Measurements from ENCODE around the gene MPC2. TPM values are rescaled to one million over a fixed set of nuclear protein-coding genes. Genes with fewer than 3 reads are reported as not detected.

The MPC2 gene
- total RNA-seq, 2 donors from 2014 or later: 203 to 232 TPM

GRCh38 chr1:167938080-167938636 lies 1.3 kb upstream of the MPC2 start:
- TF ChIP-seq CTCF (IDR thresholded peaks at IDR 0.05): no peak
- Histone ChIP-seq H3K27me3 (no peaks in the 10 kb centered on the region), H3K36me3 (no peaks in the 10 kb centered on the region), H3K9me3 (no peaks in the 10 kb centered on the region), H3K4me1 (no peaks in the 10 kb centered on the region), H3K4me3 (peak overlapping the region; percentile 86), H3K27ac (no peak overlapping the region), H3K9ac (ENCODE audit: low read depth in 2 of 2, low read length in 2 of 2) (peak overlapping the region in 1 of 2 donors; percentile 93)
- intact Hi-C loops (cut with DNase I): loop anchor here (10.0 kb wide), 1 partner anchor 223 kb away; no protein-coding TSS in a partner anchor
- no peak for DNase-seq

GRCh38 chr1:167937709-167938010 lies 788 bp upstream of the MPC2 start:
- no peak for DNase-seq
- TF ChIP-seq CTCF (IDR thresholded peaks at IDR 0.05): no peak
- Histone ChIP-seq H3K27me3 (no peaks in the 10 kb centered on the region), H3K4me1 (no peaks in the 10 kb centered on the region), H3K36me3 (no peaks in the 10 kb centered on the region), H3K4me3 (peak overlapping the region; percentile 86), H3K9me3 (no peaks in the 10 kb centered on the region), H3K9ac (ENCODE audit: low read depth in 2 of 2, low read length in 2 of 2) (peak overlapping the region; percentile 92 to 93), H3K27ac (peak overlapping the region; percentile 98)
- intact Hi-C loops (cut with DNase I): loop anchor here (10.0 kb wide), 1 partner anchor 223 kb away; no protein-coding TSS in a partner anchor

DNA sequence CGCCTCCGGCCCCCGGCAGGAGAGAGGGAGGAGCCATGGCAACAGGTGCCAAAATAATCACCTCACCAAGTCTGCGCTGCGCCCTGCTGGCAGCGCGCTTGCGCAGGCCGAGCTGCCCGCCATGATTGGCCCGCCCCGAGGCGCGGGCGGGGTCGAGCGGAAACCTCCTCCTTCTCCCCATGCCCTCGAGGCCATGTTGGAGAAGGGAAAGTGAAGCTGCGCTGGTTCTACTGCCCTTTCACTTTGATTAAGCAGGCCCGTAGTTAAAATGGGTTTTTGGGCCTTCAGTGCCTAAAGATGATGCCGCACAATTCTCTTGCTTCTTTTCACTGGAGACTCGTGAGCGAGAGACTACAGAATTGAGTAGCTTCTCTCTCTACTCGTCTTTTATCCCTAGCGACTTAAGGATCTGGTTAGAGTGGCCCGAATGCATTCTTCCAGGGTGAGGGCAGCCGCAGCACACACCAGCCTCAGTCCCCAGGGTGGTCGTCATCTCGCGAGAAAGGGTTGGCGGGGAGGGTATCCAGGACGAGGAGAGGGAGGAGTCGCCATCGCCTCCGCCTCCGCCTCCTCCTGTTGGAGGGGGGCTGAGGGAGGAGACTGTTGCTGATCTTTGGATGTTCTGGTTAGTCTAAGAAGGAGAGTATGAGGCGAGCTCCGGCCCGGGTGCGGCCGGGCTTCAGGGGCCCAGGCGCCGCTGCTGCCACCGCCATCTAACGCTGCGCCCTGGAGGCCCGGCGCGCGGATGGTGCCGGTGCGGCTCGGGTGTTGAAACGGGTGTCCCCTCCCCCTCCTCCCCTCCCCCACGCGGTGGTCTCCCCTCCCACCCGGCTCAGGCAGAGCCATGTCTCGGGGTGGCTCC lies 573 bp downstream of the MPC2 start, which contains the start of gene DCAF6:
Gene DCAF6 (plus strand): TSS at position 616 of the 862 bp plus-strand sequence. CDS start 229 bp downstream, at position 845.
- no peaks in the 10 kb centered on the region for H3K36me3 ChIP-seq
- H3K27ac ChIP-seq: peak within 1 kb of the TSS; percentile 98
- peak within 1 kb of the TSS; percentile 92 to 93 for H3K9ac ChIP-seq (ENCODE audit: low read depth in 2 of 2, low read length in 2 of 2)
- no peaks in the 10 kb centered on the region for H3K4me1 ChIP-seq
- no peaks in the 10 kb centered on the region for H3K27me3 ChIP-seq
- peak; percentile 97 for DNase-seq
- TF ChIP-seq CTCF (IDR thresholded peaks at IDR 0.05): no peak
- intact Hi-C loops (cut with DNase I): loop anchor here (10.0 kb wide), 1 partner anchor 221 kb away; no protein-coding TSS in a partner anchor
- no peaks in the 10 kb centered on the region for H3K9me3 ChIP-seq
- peak within 1 kb of the TSS; percentile 86 for H3K4me3 ChIP-seq

GRCh38 chr1:167935216-167936067 lies 1.4 kb downstream of the MPC2 start:
- H3K27me3 ChIP-seq: no peaks in the 10 kb centered on the region
- H3K27ac ChIP-seq: peak overlapping the region; percentile 98
- H3K36me3 ChIP-seq: no peaks in the 10 kb centered on the region
- peak; percentile 68 for DNase-seq
- no peak for TF ChIP-seq CTCF (IDR thresholded peaks at IDR 0.05)
- intact Hi-C loops (cut with DNase I): loop anchor here (10.0 kb wide), 1 partner anchor 221 kb away; no protein-coding TSS in a partner anchor
- H3K4me3 ChIP-seq: peak overlapping the region; percentile 86
- H3K9me3 ChIP-seq: no peaks in the 10 kb centered on the region
- H3K4me1 ChIP-seq: no peaks in the 10 kb centered on the region
- peak overlapping the region; percentile 70 to 93 for H3K9ac ChIP-seq (ENCODE audit: low read depth in 2 of 2, low read length in 2 of 2)
